Trophoblast cell (in vitro differentiated cells and primary cell): ENCODE data around the gene OOSP1.
"Not testable (repeated sequence)": the region's sequence is repeated elsewhere in the genome, so short reads cannot be mapped to it uniquely, and the experiment has no call there.

Source experiments
- DNase-seq, 2 donors: peaks; one replicate each; pipeline ENCODE4 v3.0.0-alpha.2; 2016
- H2AFZ ChIP-seq: 2 replicates; pipeline ENCODE4 v1.6.1; 2013; ENCODE audit warnings: low read length, moderate library complexity, mild to moderate bottlenecking; ENCODE audit not compliant: insufficient read depth, poor library complexity
- H2AK5ac ChIP-seq: 2 replicates; pipeline ENCODE4 v1.6.1; 2013; ENCODE audit warnings: mild to moderate bottlenecking, low read length
- H2BK120ac ChIP-seq: 2 replicates; pipeline ENCODE4 v1.6.1; 2013; ENCODE audit warnings: low read length, mild to moderate bottlenecking, moderate library complexity; ENCODE audit not compliant: insufficient read depth, poor library complexity
- H2BK12ac ChIP-seq: 2 replicates; pipeline ENCODE4 v1.6.1; 2013; ENCODE audit warnings: mild to moderate bottlenecking, low read length, moderate library complexity
- H2BK5ac ChIP-seq: 2 replicates; pipeline ENCODE4 v1.6.1; 2013; ENCODE audit warnings: low read length, low read depth, moderate library complexity, mild to moderate bottlenecking; ENCODE audit not compliant: poor library complexity
- H3K14ac ChIP-seq: 2 replicates; pipeline ENCODE4 v1.6.1; 2013; ENCODE audit warnings: mild to moderate bottlenecking, low read length
- H3K18ac ChIP-seq: 2 replicates; pipeline ENCODE4 v1.6.1; 2013; ENCODE audit warnings: mild to moderate bottlenecking, low read length
- H3K23ac ChIP-seq: 2 replicates; pipeline ENCODE4 v1.6.1; 2013; ENCODE audit warnings: low read length
- H3K27ac ChIP-seq: 2 replicates; pipeline ENCODE4 v1.5.1; 2013; ENCODE audit warnings: low read depth, mild to moderate bottlenecking, inconsistent platforms, low read length, moderate library complexity
- H3K27me3 ChIP-seq: 2 replicates; pipeline ENCODE4 v1.6.1; 2013; ENCODE audit warnings: inconsistent platforms, mild to moderate bottlenecking, low read length, moderate library complexity; ENCODE audit not compliant: insufficient read depth
- H3K36me3 ChIP-seq, 2 experiments: 1 replicate in 1 of 2; 2 replicates in 1 of 2; pipeline ENCODE4 v1.6.1; 2013; ENCODE audit warnings: low read length in 2 of 2, mild to moderate bottlenecking in 2 of 2, moderate library complexity in 1 of 2; ENCODE audit not compliant: insufficient read depth in 2 of 2, control insufficient read depth in 1 of 2
- H3K4ac ChIP-seq: 2 replicates; pipeline ENCODE4 v1.6.1; 2013; ENCODE audit warnings: low read depth, mild to moderate bottlenecking, low read length, moderate library complexity
- H3K4me1 ChIP-seq, 2 experiments: 1 replicate in 1 of 2; 2 replicates in 1 of 2; pipeline ENCODE4 v1.6.1; 2013; ENCODE audit warnings: low read length in 2 of 2, mild to moderate bottlenecking in 2 of 2, moderate library complexity in 1 of 2; ENCODE audit not compliant: insufficient read depth in 2 of 2, control insufficient read depth in 1 of 2
- H3K4me2 ChIP-seq: 2 replicates; pipeline ENCODE4 v1.6.1; 2013; ENCODE audit warnings: inconsistent platforms, mild to moderate bottlenecking, low read length, moderate library complexity
- H3K4me3 ChIP-seq: 2 replicates; pipeline ENCODE4 v1.5.1; 2013; ENCODE audit warnings: mild to moderate bottlenecking, low read depth, low read length, inconsistent platforms
- H3K79me1 ChIP-seq: one replicate; pipeline ENCODE4 v1.6.1; 2013; ENCODE audit warnings: low read length
- H3K79me2 ChIP-seq: 2 replicates; pipeline ENCODE4 v1.6.1; 2013; ENCODE audit warnings: low read length, mild to moderate bottlenecking; ENCODE audit not compliant: control insufficient read depth, insufficient read depth, poor library complexity
- H3K9ac ChIP-seq: 2 replicates; pipeline ENCODE4 v1.6.1; 2013; ENCODE audit warnings: mild to moderate bottlenecking, low read length
- H3K9me3 ChIP-seq: 2 replicates; pipeline ENCODE4 v1.6.1; 2013; ENCODE audit warnings: low read depth, mild to moderate bottlenecking, control low read depth, inconsistent platforms, low read length; ENCODE audit not compliant: insufficient read depth
- H4K12ac ChIP-seq: 2 replicates; pipeline ENCODE4 v1.6.1; 2013; ENCODE audit warnings: low read depth, mild to moderate bottlenecking, low read length, moderate library complexity
- H4K8ac ChIP-seq: 2 replicates; pipeline ENCODE4 v1.6.1; 2013; ENCODE audit warnings: low read depth, mild to moderate bottlenecking, low read length, moderate library complexity
- H4K91ac ChIP-seq: one replicate; pipeline ENCODE4 v1.6.1; 2013; ENCODE audit warnings: low read depth, mild to moderate bottlenecking, low read length, moderate library complexity
- WGBS: extraction: QIAGEN DNeasy Blood & Tissue Kit; methylation state at CpG from one replicate; pipeline ENCODE4 v1.1.7; 2013; ENCODE audit warnings: missing lambda C conversion rate; ENCODE audit not compliant: insufficient read length, insufficient coverage; ENCODE audit errors: extremely low coverage; 5-methylcytosine and 5-hydroxymethylcytosine counted together

OOSP1 gene

DNA sequence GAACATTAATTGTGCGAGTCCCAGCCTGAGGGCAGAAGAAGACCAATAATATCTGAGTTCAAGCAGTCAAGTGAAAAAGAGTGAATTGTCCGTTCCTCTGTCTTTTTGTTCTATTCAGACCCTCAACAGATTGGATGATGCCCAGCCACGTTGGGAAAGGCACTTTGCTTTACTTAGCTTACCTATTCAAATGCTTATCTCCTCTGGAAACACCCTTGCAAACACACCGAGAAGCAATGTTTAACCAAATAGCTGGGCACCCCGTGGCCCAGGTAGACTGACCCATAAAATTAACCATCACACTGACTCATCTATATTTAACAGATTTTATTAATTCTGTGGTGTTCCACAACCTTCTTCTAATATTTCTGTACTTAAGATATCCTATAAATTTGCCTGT is 34.9 kb downstream of the OOSP1 start:
- Histone ChIP-seq H4K8ac (no peak overlapping the region), H3K36me3 (no peaks in the 10 kb centered on the region), H3K27ac (no peak overlapping the region), H2AK5ac (no peak overlapping the region), H3K9me3 (no peaks in the 10 kb centered on the region), H3K9ac (no peak overlapping the region), H3K79me2 (no peaks in the 10 kb centered on the region), H3K4me3 (no peak overlapping the region), H3K4me1 (peaks cover 0 to 2% of the 10 kb centered on the region in 2 experiments), H4K91ac (no peak overlapping the region), H3K4ac (no peak overlapping the region), H2BK5ac (no peak overlapping the region), H3K27me3 (no peaks in the 10 kb centered on the region), H3K14ac (no peak overlapping the region), H3K23ac (no peak overlapping the region), H4K12ac (no peak overlapping the region), H2BK12ac (no peak overlapping the region), H2AFZ (no peak overlapping the region), H3K4me2 (no peak overlapping the region), H2BK120ac (no peak overlapping the region), H3K79me1 (no peaks in the 10 kb centered on the region), H3K18ac (no peak overlapping the region)
- no peak for DNase-seq
- WGBS, result no CpG with 5 or more reads among the region's 5 CpGs

DNA sequence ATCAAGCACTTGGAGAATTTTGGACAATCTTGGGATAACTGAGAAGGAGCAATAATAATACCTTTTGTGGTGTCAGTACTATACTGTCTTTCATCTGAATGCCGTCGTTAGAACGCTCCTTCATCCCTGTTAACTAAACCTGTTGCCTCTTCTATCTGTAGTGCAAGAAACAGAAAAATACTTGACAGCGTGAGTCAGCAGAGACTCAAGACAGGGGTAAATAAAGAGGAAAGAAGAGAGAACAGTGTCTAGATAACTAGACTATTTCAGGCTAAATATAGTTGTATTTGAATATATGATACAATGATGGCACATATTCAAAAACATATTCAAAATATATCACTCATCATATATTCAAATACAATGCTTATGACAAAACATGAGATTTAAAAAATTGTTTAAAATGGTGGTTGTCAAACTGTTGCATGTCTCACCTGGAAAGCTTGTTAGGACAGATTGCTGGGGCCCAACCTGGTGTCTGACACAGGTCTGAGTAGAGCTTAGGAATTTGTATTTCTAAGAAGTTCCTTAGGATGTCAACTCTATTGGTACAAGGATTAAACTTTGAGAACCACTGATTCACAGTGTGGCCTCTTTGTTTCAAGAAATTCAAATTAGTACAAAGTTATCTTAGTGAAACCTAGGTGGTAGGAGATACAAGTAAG is 43.0 kb downstream of the OOSP1 start:
- no peak overlapping the region for H4K12ac ChIP-seq
- H3K18ac ChIP-seq, result no peak overlapping the region
- H2BK5ac ChIP-seq, result no peak overlapping the region
- WGBS, result no CpG with 5 or more reads among the region's 4 CpGs
- no peak overlapping the region for H3K14ac ChIP-seq
- no peak overlapping the region for H2BK120ac ChIP-seq
- H2BK12ac ChIP-seq, result no peak overlapping the region
- no peaks in the 10 kb centered on the region for H3K9me3 ChIP-seq
- H2AFZ ChIP-seq, result no peak overlapping the region
- H3K27me3 ChIP-seq, result no peaks in the 10 kb centered on the region
- no peak overlapping the region for H3K4me2 ChIP-seq
- H3K27ac ChIP-seq, result no peak overlapping the region
- DNase-seq, result no peak
- no peaks in the 10 kb centered on the region for H3K79me2 ChIP-seq
- H4K91ac ChIP-seq, result no peak overlapping the region
- H3K4ac ChIP-seq, result no peak overlapping the region
- H3K79me1 ChIP-seq, result no peaks in the 10 kb centered on the region
- H3K4me3 ChIP-seq, result no peak overlapping the region
- no peak overlapping the region for H3K9ac ChIP-seq
- no peaks in the 10 kb centered on the region for H3K36me3 ChIP-seq
- no peak overlapping the region for H2AK5ac ChIP-seq
- no peak overlapping the region for H4K8ac ChIP-seq
- no peaks in the 10 kb centered on the region for H3K4me1 ChIP-seq
- H3K23ac ChIP-seq, result no peak overlapping the region

DNA sequence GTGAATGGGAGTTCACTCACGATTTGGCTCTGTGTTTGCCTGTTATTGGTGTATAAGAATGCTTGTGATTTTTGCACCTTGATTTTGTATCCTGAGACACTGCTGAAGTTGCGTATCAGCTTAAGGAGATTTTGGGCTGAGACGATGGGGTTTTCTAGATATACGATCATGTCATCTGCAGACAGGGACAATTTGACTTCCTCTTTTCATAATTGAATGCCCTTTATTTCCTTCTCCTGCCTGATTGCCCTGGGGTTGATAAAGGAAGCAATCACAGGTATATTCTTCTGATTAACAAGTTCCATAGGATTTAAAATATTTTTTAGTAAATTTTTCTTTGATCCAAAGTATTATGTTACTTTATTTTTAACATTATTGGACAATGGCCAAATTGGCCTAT is 43.8 kb downstream of the OOSP1 start:
- H3K79me2 ChIP-seq, H3K4me3 ChIP-seq, H3K4me2 ChIP-seq, H2BK12ac ChIP-seq, H3K9me3 ChIP-seq, H3K18ac ChIP-seq, H2AFZ ChIP-seq, H2BK5ac ChIP-seq, H3K79me1 ChIP-seq, H3K9ac ChIP-seq, H3K4ac ChIP-seq, DNase-seq, H3K23ac ChIP-seq, H3K14ac ChIP-seq, H3K36me3 ChIP-seq, H4K12ac ChIP-seq, H2AK5ac ChIP-seq, H3K27me3 ChIP-seq, H4K8ac ChIP-seq, H3K4me1 ChIP-seq, H3K27ac ChIP-seq, H4K91ac ChIP-seq, H2BK120ac ChIP-seq: not testable (repeated sequence)
- no CpG with 5 or more reads among the region's 4 CpGs for WGBS

DNA sequence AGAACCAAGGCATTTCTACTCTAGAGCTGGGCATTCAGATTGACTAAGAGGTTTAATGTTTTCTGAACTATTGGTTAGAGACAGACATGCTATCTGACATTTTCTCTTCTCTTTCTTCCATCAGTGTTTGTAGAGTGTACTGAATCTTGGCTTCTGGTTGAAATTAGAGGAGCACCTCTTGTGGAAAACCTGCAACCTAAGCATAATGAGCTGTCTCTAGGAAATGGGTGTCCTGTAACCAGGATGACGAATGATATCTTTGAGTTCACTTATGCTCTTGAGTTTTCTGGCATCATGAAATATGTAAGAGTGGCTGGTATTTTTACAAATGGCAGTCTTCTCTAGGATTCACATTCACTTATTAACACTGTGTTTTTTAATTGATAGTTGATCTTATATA is 45.0 kb downstream of the OOSP1 start:
- Histone ChIP-seq H3K4me3 (no peak overlapping the region), H3K23ac (no peak overlapping the region)
- no CpG with 5 or more reads among the region's 1 CpG for WGBS

More for the DNA sequence above, 45.0 kb downstream of the OOSP1 start:
- no peaks in the 10 kb centered on the region for H3K9me3 ChIP-seq
- no peak overlapping the region for H2AFZ ChIP-seq
- no peak overlapping the region for H2BK5ac ChIP-seq
- no peak overlapping the region for H2BK120ac ChIP-seq
- no peak overlapping the region for H3K4ac ChIP-seq
- H3K36me3 ChIP-seq, result no peaks in the 10 kb centered on the region
- no peaks in the 10 kb centered on the region for H3K79me2 ChIP-seq
- no peak overlapping the region for H4K12ac ChIP-seq
- H4K91ac ChIP-seq, result no peak overlapping the region
- H3K4me1 ChIP-seq, result no peaks in the 10 kb centered on the region
- no peak overlapping the region for H3K4me2 ChIP-seq
- no peaks in the 10 kb centered on the region for H3K27me3 ChIP-seq
- no peaks in the 10 kb centered on the region for H3K79me1 ChIP-seq
- no peak overlapping the region for H3K14ac ChIP-seq
- no peak overlapping the region for H3K27ac ChIP-seq
- DNase-seq, result no peak
- no peak overlapping the region for H2AK5ac ChIP-seq
- H3K18ac ChIP-seq, result no peak overlapping the region
- H2BK12ac ChIP-seq, result no peak overlapping the region
- no peak overlapping the region for H4K8ac ChIP-seq
- H3K9ac ChIP-seq, result no peak overlapping the region
